Activated T-helper 2 cell treated with anti-CD3 and anti-CD28 coated beads, Interferon-gamma antibody, Interleukin-2, Interleukin-4, amounts not matched to agents 10 μg/mL and 5 μg/mL and 100 μg/mL, durations not matched to agents 14 hours and 24 hours and 36 hours (primary cell): Measurements from ENCODE around the gene CELF4. TPM values are rescaled to one million over a fixed set of nuclear protein-coding genes. Genes with fewer than 3 reads are reported as not detected.

ENCODE experiments used
- DNase-seq: peaks from one replicate; pipeline ENCODE4 v3.0.0; 2021; ENCODE audit warnings: low spot score
- H3K27ac Mint-ChIP-seq: one replicate; pipeline ENCODE4 v1.8.0; 2021; ENCODE audit warnings: mixed read lengths
- H3K27me3 Mint-ChIP-seq: one replicate; pipeline ENCODE4 v1.8.0; 2021; ENCODE audit warnings: low read depth, mixed read lengths
- H3K36me3 Mint-ChIP-seq: one replicate; pipeline ENCODE4 v1.8.0; 2021; ENCODE audit warnings: low read depth, mixed read lengths
- H3K4me1 Mint-ChIP-seq: one replicate; pipeline ENCODE4 v1.8.0; 2021; ENCODE audit warnings: low read depth, mixed read lengths
- H3K4me3 Mint-ChIP-seq: one replicate; pipeline ENCODE4 v1.8.0; 2021; ENCODE audit warnings: low read depth, mild to moderate bottlenecking, moderate library complexity, mixed read lengths
- H3K9me3 Mint-ChIP-seq: one replicate; pipeline ENCODE4 v1.8.0; 2021; ENCODE audit warnings: mixed read lengths
- intact Hi-C: fragments of 100-400 bp; cut with micrococcal nuclease; formaldehyde crosslinking; loops from one replicate; pipeline ENCODE4 v1.15.1; 2023
- total RNA-seq: library from RNA; stranded (reverse); gene quantifications from 2 replicates; pipeline ENCODE4 v1.2.3, GENCODE V29; 2022

The CELF4 gene
- total RNA-seq, 1 donor from 2014 or later: not detected

- Mint-ChIP-seq H3K27me3 (peaks cover 27% of the 10 kb centered on the region), H3K27ac (no peak overlapping the region), H3K36me3 (no peaks in the 10 kb centered on the region), H3K4me1 (no peaks in the 10 kb centered on the region), H3K9me3 (no peaks in the 10 kb centered on the region), H3K4me3 (no peak overlapping the region)
- no peak for DNase-seq
- intact Hi-C loops: no loop called here
These were observed 318.0 kb downstream of the CELF4 start for GRCh38 chr18:37247497-37248161.

- Mint-ChIP-seq H3K27ac (no peak overlapping the region), H3K9me3 (no peaks in the 10 kb centered on the region), H3K4me3 (no peak overlapping the region), H3K27me3 (peaks cover 24% of the 10 kb centered on the region), H3K36me3 (no peaks in the 10 kb centered on the region), H3K4me1 (no peaks in the 10 kb centered on the region)
- intact Hi-C loops: no loop called here
- no peak for DNase-seq
These were observed 318.7 kb downstream of the CELF4 start for GRCh38 chr18:37246779-37247340.

- Mint-ChIP-seq H3K4me1 (no peaks in the 10 kb centered on the region), H3K36me3 (no peaks in the 10 kb centered on the region), H3K9me3 (no peaks in the 10 kb centered on the region), H3K27ac (no peak overlapping the region), H3K4me3 (no peak overlapping the region), H3K27me3 (peaks cover 24% of the 10 kb centered on the region)
- intact Hi-C loops: no loop called here
- no peak for DNase-seq
These were observed 321.0 kb downstream of the CELF4 start for GRCh38 chr18:37244618-37245017.

GRCh38 chr18:37243741-37244140 is 321.9 kb downstream of the CELF4 start:
- no peak overlapping the region for H3K4me3 Mint-ChIP-seq
- no peak for DNase-seq
- H3K27me3 Mint-ChIP-seq: peaks cover 24% of the 10 kb centered on the region
- no peaks in the 10 kb centered on the region for H3K9me3 Mint-ChIP-seq
- H3K27ac Mint-ChIP-seq: no peak overlapping the region
- intact Hi-C loops: no loop called here
- H3K4me1 Mint-ChIP-seq: no peaks in the 10 kb centered on the region
- H3K36me3 Mint-ChIP-seq: no peaks in the 10 kb centered on the region

GRCh38 chr18:37242826-37243560 is 322.6 kb downstream of the CELF4 start:
- no peak for DNase-seq
- Mint-ChIP-seq H3K36me3 (no peaks in the 10 kb centered on the region), H3K4me3 (no peak overlapping the region), H3K4me1 (no peaks in the 10 kb centered on the region), H3K27me3 (peaks cover 24% of the 10 kb centered on the region), H3K27ac (no peak overlapping the region), H3K9me3 (no peaks in the 10 kb centered on the region)
- intact Hi-C loops: no loop called here

- DNase-seq: no peak
- intact Hi-C loops: no loop called here
- no peaks in the 10 kb centered on the region for H3K9me3 Mint-ChIP-seq
- no peak overlapping the region for H3K4me3 Mint-ChIP-seq
- H3K4me1 Mint-ChIP-seq: no peaks in the 10 kb centered on the region
- H3K36me3 Mint-ChIP-seq: no peaks in the 10 kb centered on the region
- peaks cover 24% of the 10 kb centered on the region for H3K27me3 Mint-ChIP-seq
- no peak overlapping the region for H3K27ac Mint-ChIP-seq
These were observed 323.5 kb downstream of the CELF4 start for GRCh38 chr18:37242091-37242490.

- H3K27me3 Mint-ChIP-seq: peaks cover 9% of the 10 kb centered on the region
- intact Hi-C loops: no loop called here
- no peaks in the 10 kb centered on the region for H3K9me3 Mint-ChIP-seq
- H3K36me3 Mint-ChIP-seq: no peaks in the 10 kb centered on the region
- DNase-seq: no peak
- H3K27ac Mint-ChIP-seq: no peak overlapping the region
- no peaks in the 10 kb centered on the region for H3K4me1 Mint-ChIP-seq
- H3K4me3 Mint-ChIP-seq: no peak overlapping the region
These were observed 327.1 kb downstream of the CELF4 start for GRCh38 chr18:37238282-37239108.

GRCh38 chr18:37235583-37235982 is 330.0 kb downstream of the CELF4 start:
- H3K4me1 Mint-ChIP-seq: no peaks in the 10 kb centered on the region
- DNase-seq: no peak
- H3K27me3 Mint-ChIP-seq: no peaks in the 10 kb centered on the region
- no peaks in the 10 kb centered on the region for H3K9me3 Mint-ChIP-seq
- intact Hi-C loops: no loop called here
- no peak overlapping the region for H3K4me3 Mint-ChIP-seq
- H3K27ac Mint-ChIP-seq: no peak overlapping the region
- H3K36me3 Mint-ChIP-seq: no peaks in the 10 kb centered on the region

GRCh38 chr18:37231251-37231650 is 334.3 kb downstream of the CELF4 start:
- no peak overlapping the region for H3K27ac Mint-ChIP-seq
- DNase-seq: no peak
- intact Hi-C loops: no loop called here

GRCh38 chr18:37230768-37231167 is 334.8 kb downstream of the CELF4 start:
- no peaks in the 10 kb centered on the region for H3K4me1 Mint-ChIP-seq
- H3K27me3 Mint-ChIP-seq: no peaks in the 10 kb centered on the region
- H3K4me3 Mint-ChIP-seq: no peak overlapping the region
- no peaks in the 10 kb centered on the region for H3K36me3 Mint-ChIP-seq
- intact Hi-C loops: no loop called here
- no peaks in the 10 kb centered on the region for H3K9me3 Mint-ChIP-seq
- H3K27ac Mint-ChIP-seq: no peak overlapping the region
- no peak for DNase-seq

More at GRCh38 chr18:37231251-37231650, 334.3 kb downstream of the CELF4 start:
- no peaks in the 10 kb centered on the region for H3K27me3 Mint-ChIP-seq
- H3K36me3 Mint-ChIP-seq: no peaks in the 10 kb centered on the region
- no peaks in the 10 kb centered on the region for H3K4me1 Mint-ChIP-seq
- no peaks in the 10 kb centered on the region for H3K9me3 Mint-ChIP-seq
- H3K4me3 Mint-ChIP-seq: no peak overlapping the region

GRCh38 chr18:37225279-37225678 is 340.3 kb downstream of the CELF4 start:
- H3K4me3 Mint-ChIP-seq: no peak overlapping the region
- H3K27me3 Mint-ChIP-seq: no peaks in the 10 kb centered on the region
- no peak for DNase-seq
- no peaks in the 10 kb centered on the region for H3K36me3 Mint-ChIP-seq
- H3K27ac Mint-ChIP-seq: no peak overlapping the region
- no peaks in the 10 kb centered on the region for H3K9me3 Mint-ChIP-seq
- intact Hi-C loops: no loop called here
- no peaks in the 10 kb centered on the region for H3K4me1 Mint-ChIP-seq

- Mint-ChIP-seq H3K9me3 (no peaks in the 10 kb centered on the region), H3K27ac (no peak overlapping the region), H3K4me1 (no peaks in the 10 kb centered on the region), H3K4me3 (no peak overlapping the region), H3K27me3 (no peaks in the 10 kb centered on the region), H3K36me3 (no peaks in the 10 kb centered on the region)
- intact Hi-C loops: no loop called here
- DNase-seq: no peak
These were observed 342.6 kb downstream of the CELF4 start for GRCh38 chr18:37222999-37223378.
